GM12872 (cell line): ENCODE measurements around the gene TBC1D26.
A peak's percentile ranks its signal among the peaks of the same experiment; 100 is the strongest.
"Not testable (repeated sequence)": the region's sequence is repeated elsewhere in the genome, so short reads cannot be mapped to it uniquely, and the experiment has no call there.

Experiments used
- TF ChIP-seq, protein P1 (sequence below): IDR thresholded peaks from 3 replicates; pipeline ENCODE4 v1.5.1; 2011; ENCODE audit warnings: low read depth, mild to moderate bottlenecking, low read length, moderate library complexity; ENCODE audit not compliant: insufficient read depth

Gene TBC1D26

DNA sequence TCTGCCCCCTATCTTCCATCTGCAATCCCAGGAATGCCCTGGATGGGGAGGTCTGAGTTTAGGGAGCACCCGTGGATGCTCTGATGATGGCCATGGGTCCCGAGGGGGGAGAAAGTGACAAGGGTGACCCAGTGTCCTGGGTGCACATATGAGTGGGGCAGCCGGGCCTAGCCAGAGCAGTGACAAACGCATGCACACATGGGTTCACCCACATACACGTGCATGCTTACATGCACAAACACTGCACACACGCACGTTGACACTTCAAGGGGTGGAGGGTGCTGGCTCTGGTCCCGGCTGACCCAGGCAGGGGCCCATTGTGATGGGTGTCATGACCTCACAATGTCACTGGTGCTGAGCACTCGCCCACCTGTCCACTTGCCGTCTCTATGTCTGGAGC is at the start of gene TBC1D26:
Gene TBC1D26, plus strand, starts transcription at position 384 of the 400 bp plus-strand sequence. CDS start 3,066 bp downstream, outside the sequence.
- TF ChIP-seq, protein P1, sequence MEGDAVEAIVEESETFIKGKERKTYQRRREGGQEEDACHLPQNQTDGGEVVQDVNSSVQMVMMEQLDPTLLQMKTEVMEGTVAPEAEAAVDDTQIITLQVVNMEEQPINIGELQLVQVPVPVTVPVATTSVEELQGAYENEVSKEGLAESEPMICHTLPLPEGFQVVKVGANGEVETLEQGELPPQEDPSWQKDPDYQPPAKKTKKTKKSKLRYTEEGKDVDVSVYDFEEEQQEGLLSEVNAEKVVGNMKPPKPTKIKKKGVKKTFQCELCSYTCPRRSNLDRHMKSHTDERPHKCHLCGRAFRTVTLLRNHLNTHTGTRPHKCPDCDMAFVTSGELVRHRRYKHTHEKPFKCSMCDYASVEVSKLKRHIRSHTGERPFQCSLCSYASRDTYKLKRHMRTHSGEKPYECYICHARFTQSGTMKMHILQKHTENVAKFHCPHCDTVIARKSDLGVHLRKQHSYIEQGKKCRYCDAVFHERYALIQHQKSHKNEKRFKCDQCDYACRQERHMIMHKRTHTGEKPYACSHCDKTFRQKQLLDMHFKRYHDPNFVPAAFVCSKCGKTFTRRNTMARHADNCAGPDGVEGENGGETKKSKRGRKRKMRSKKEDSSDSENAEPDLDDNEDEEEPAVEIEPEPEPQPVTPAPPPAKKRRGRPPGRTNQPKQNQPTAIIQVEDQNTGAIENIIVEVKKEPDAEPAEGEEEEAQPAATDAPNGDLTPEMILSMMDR, result not testable (repeated sequence)

DNA sequence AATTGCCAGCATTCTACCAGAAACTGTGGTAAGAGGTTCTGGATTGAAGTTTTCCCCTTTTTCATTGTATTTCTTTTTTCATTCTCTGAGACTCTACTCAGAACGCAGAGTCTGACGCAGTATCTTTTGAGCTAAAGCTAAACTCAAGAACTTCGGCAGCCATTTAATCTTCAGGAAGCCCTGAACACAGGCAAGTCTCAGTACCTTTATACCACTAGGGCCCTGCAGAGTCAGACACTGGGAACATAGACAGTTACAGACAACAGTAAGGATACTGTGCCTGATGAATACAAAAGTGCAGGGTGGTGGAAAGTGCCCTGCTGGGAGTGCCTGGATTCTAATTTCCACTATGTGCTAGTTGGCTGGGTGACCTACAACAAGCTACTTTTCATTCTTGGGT is 48.9 kb upstream of the TBC1D26 start:
- TF ChIP-seq, protein P1, result 0 out of 3 replicates have a peak, but pooled peaks have one; percentile 7

DNA sequence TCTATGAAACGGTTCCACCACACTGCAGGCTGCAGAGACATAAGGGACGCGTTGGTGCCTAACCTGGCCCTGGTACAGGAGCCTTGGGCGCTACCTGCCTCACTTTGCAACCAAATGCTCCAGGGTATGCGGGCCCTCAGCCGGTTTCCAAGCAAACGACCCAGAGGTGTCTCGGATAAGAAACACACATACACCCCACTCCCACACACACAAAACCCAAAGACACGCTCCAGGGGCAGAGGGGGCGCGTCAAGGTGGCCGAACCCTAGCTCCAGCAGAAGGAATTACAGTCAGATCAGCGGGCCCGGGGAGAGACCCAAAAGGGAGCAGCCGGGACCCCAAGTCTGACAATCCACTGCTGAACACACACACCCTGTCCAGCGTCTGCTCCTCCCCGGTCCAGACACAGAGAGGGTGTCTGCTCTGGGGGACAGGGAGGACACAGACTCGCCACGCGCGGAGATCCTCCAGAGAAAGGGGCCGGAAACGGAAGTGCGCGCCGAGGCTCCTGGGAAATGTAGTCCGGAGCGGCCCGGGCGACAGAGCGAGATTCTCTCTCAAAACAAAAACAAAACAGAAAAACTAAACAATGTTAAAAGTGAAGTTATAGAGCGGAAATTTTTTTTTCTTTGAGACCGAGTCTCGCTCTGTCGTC is 48.1 kb upstream of the TBC1D26 start, which contains the start of gene TRIM16:
Gene TRIM16, minus strand, starts transcription at position 488 of the 655 bp plus-strand sequence. CDS start 32,702 bp downstream, outside the sequence.
- TF ChIP-seq, protein P1, result not testable (repeated sequence)

DNA sequence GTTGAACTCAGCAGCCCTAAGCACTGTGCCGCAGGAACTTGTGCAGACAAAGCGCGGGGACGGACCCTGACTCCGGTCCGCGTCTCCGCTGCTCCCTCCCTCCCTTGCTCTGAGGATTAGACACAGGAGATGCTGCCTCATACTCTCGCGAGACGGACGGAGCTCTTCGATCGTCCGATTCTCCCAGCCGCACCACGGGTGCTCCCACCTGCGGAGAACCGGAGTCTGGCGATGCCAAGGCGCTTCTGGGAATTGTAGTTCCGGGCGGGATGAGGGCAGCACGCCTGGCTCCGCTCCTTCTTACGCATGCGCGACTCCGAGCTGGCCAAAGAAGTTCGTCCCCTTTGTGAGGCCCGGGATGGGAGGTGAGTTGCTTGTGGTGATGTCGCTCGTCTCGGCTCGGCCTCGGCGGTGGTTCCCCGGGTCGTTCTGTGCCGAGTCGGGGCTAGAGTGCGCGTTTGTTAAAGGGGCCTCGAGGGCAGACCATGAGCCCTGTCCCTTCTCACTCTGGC is 32.6 kb upstream of the TBC1D26 start, which contains the start of gene ZNF286A:
Gene ZNF286A, plus strand, starts transcription at position 340 of the 512 bp plus-strand sequence. CDS start 578 bp downstream, outside the sequence.
- TF ChIP-seq, protein P1, result not testable (repeated sequence)

DNA sequence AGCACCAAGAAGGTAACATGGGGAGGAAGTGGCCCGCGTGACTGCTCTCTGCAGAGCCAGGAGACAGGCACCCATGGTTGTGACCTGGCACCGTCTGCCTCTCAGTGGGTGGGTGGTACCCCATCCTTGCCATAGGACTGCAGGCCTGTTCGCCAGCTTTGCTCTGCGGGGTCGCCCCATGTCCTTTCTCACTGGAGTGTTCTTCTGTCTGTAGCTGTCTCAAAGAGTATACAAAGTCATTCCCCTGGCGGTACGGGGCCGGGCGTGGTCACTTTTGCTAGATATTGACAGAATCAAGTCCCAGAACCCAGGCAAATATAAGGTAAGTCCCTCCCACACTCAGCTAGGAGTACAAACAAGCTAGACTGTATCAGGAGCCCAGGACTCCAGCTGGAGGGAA is 6.0 kb downstream of the TBC1D26 start:
- TF ChIP-seq, protein P1, result no peak

DNA sequence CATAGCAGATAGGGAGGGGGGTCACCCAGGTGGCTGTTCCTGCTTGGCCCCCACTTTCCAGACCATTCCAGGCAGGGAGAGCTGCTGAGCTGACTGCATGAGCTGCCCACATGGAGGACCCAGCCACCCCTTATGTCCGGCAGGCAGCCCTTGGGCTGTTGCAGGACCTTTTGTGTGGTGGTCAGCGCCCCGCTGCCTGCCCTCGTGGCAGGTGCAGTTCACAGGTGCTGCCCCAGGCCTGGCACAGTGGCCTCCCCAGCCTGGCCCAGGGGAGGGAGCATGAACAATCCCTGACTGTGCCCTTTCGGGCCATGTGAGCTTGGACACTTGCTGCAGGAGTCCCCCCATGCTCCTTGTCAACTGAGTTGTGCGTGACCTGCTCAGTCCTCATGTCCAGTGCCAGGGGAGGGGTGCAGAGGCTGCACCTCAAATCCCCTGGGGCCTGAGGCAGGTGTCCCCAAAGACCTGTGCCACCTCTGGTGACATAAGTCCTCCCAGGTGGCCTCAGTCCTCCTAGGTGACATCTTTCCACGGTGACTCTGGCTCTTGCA is 8.6 kb downstream of the TBC1D26 start:
- TF ChIP-seq, protein P1, result no peak

DNA sequence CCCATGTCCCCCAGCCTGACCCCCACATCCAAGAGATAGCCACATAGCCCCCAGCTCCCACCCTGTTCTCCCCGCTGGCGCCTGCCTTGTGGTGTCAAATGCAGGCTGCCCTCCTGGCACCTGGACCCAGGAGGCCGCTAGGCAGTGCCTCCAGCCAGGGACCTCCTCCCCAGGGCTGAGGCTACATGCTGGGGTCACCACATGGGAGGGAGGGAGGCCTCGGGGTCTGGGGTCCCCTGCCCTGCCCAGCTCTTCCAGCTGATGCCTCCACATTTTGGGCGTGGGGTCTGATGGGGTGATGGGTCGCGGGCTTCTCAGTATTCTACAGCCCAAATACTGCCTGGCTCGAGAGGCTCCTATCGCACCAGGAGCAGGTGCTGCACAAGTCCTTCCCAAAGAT is 9.5 kb downstream of the TBC1D26 start:
- TF ChIP-seq, protein P1, result no peak
